Uterus (tissue), 4 donors: ENCODE results near the gene RIC8B. TPM values are rescaled to one million over a fixed set of nuclear protein-coding genes. Genes with fewer than 3 reads are reported as not detected.

Experiments used
- DNase-seq, 2 donors: peaks; one replicate each; pipeline ENCODE4 v3.0.0-alpha.2; 2019 to 2020
- H3K27ac ChIP-seq, 2 donors: fragments of 200-600 bp; sonication (generic); 1 replicate in 1 of 2; 2 replicates in 1 of 2; pipeline ENCODE4 v1.5.1; 2016 to 2018
- H3K27me3 ChIP-seq, 2 donors: fragments of 200-600 bp; sonication (generic); one replicate each; pipeline ENCODE4 v1.5.1; 2018 to 2019; ENCODE audit warnings: control low read depth in 1 of 2
- H3K36me3 ChIP-seq, 2 donors: fragments of 200-600 bp; sonication (generic); one replicate each; pipeline ENCODE4 v1.5.1; 2019; ENCODE audit warnings: control low read depth in 1 of 2
- H3K4me1 ChIP-seq, 2 donors: fragments of 200-600 bp; sonication (generic); one replicate each; pipeline ENCODE4 v1.5.1; 2018 to 2019; ENCODE audit warnings: control low read depth in 1 of 2
- H3K4me3 ChIP-seq, 2 donors: fragments of 200-600 bp; sonication (generic); 1 replicate in 1 of 2; 2 replicates in 1 of 2; pipeline ENCODE4 v1.5.1; 2018 to 2019; ENCODE audit warnings: mild to moderate bottlenecking in 1 of 2
- H3K9me3 ChIP-seq, 2 donors: fragments of 200-600 bp; sonication (generic); one replicate each; pipeline ENCODE4 v1.5.1; 2019; ENCODE audit warnings: control low read depth in 1 of 2
- CTCF ChIP-seq, 4 experiments: fragments of 200-600 bp in 2 of 4; fragments of 450-650 bp in 2 of 4; sonication (generic) in 2 of 4; IDR thresholded peaks; one replicate each; pipeline ENCODE4 v1.5.1; 2016 to 2019; ENCODE audit warnings: antibody characterized with exemption in 4 of 4, mild to moderate bottlenecking in 2 of 4, moderate library complexity in 1 of 4
- POLR2A ChIP-seq, 2 donors: fragments of 450-650 bp; IDR thresholded peaks; one replicate each; pipeline ENCODE4 v1.6.1; 2016; ENCODE audit warnings: antibody characterized with exemption in 2 of 2, mild to moderate bottlenecking in 1 of 2, moderate library complexity in 1 of 2
- intact Hi-C: fragments of 100-400 bp; cut with DNase I; formaldehyde crosslinking; loops from one replicate; pipeline ENCODE4 v1.15.1; 2023; ENCODE audit warnings: low total_unique reads
- total RNA-seq, 4 donors: library from RNA; depleted of rRNA in 3 of 4; stranded (reverse); fragments of >200 nt in 3 of 4; gene quantifications; one replicate each; pipeline versions ENCODE4 v1.1.0 to v1.2.4, GENCODE V29; 2014 to 2023
- donor health status: DM: yes; HTN: yes; CAD: no.

Gene RIC8B
- total RNA-seq, 4 donors from 2014 or later, result 23.1 to 49.7 (median 34.0) TPM

GRCh38 chr12:106733660-106734059, 40.8 kb upstream of the RIC8B start:
- no peak for DNase-seq
- Histone ChIP-seq H3K36me3 (no peaks in the 10 kb centered on the region), H3K27me3 (no peaks in the 10 kb centered on the region), H3K4me1 (no peaks in the 10 kb centered on the region), H3K27ac (no peak overlapping the region), H3K9me3 (no peaks in the 10 kb centered on the region), H3K4me3 (no peak overlapping the region)
- intact Hi-C loops, result no loop called here
- TF ChIP-seq CTCF (IDR thresholded peaks at IDR 0.05) (no peak), POLR2A (IDR thresholded peaks at IDR 0.05) (no peak)

- TF ChIP-seq CTCF (IDR thresholded peaks at IDR 0.05), result no peak
- no peak for TF ChIP-seq POLR2A (IDR thresholded peaks at IDR 0.05)
- Histone ChIP-seq H3K27ac (no peak overlapping the region), H3K4me3 (no peak overlapping the region), H3K36me3 (no peaks in the 10 kb centered on the region), H3K4me1 (no peaks in the 10 kb centered on the region), H3K9me3 (no peaks in the 10 kb centered on the region), H3K27me3 (no peaks in the 10 kb centered on the region)
- DNase-seq, result no peak
- intact Hi-C loops, result no loop called here
These were observed 38.2 kb upstream of the RIC8B start for GRCh38 chr12:106736051-106736957.

- H3K4me1 ChIP-seq, result no peaks in the 10 kb centered on the region
- no peaks in the 10 kb centered on the region for H3K27me3 ChIP-seq
- no peak for TF ChIP-seq POLR2A (IDR thresholded peaks at IDR 0.05)
- TF ChIP-seq CTCF (IDR thresholded peaks at IDR 0.05), result no peak
- intact Hi-C loops, result no loop called here
- H3K9me3 ChIP-seq, result no peaks in the 10 kb centered on the region
- no peaks in the 10 kb centered on the region for H3K36me3 ChIP-seq
- H3K27ac ChIP-seq, result no peak overlapping the region
- DNase-seq, result no peak
- H3K4me3 ChIP-seq, result no peak overlapping the region
These were observed 35.2 kb upstream of the RIC8B start for GRCh38 chr12:106739318-106739717.

GRCh38 chr12:106739815-106740530, 34.5 kb upstream of the RIC8B start:
- H3K27me3 ChIP-seq, result no peaks in the 10 kb centered on the region
- no peaks in the 10 kb centered on the region for H3K4me1 ChIP-seq
- DNase-seq, result no peak
- H3K36me3 ChIP-seq, result no peaks in the 10 kb centered on the region
- no peak overlapping the region for H3K4me3 ChIP-seq
- no peak overlapping the region for H3K27ac ChIP-seq
- no peaks in the 10 kb centered on the region for H3K9me3 ChIP-seq
- TF ChIP-seq POLR2A (IDR thresholded peaks at IDR 0.05) (no peak), CTCF (IDR thresholded peaks at IDR 0.05) (no peak)
- intact Hi-C loops, result no loop called here

GRCh38 chr12:106740818-106741217, 33.7 kb upstream of the RIC8B start:
- no peaks in the 10 kb centered on the region for H3K4me1 ChIP-seq
- H3K9me3 ChIP-seq, result no peaks in the 10 kb centered on the region
- H3K4me3 ChIP-seq, result no peak overlapping the region
- TF ChIP-seq CTCF (IDR thresholded peaks at IDR 0.05) (no peak), POLR2A (IDR thresholded peaks at IDR 0.05) (no peak)
- no peak overlapping the region for H3K27ac ChIP-seq
- H3K36me3 ChIP-seq, result no peaks in the 10 kb centered on the region
- no peak for DNase-seq
- intact Hi-C loops, result no loop called here
- H3K27me3 ChIP-seq, result no peaks in the 10 kb centered on the region
